ENCODE results near the gene SHCBP1.
"Not testable (repeated sequence)": the region's sequence is repeated elsewhere in the genome, so short reads cannot be mapped to it uniquely, and the experiment has no call there.

Gene SHCBP1

GRCh38 chr16:46621006-46621933 is at the start of gene SHCBP1:
TSS of gene SHCBP1 (minus strand) at chr16:46621379. CDS start at chr16:46621359, 20 bp downstream.
- DNase-seq, result peak; percentile 78

- DNase-seq, result no peak
Measured at GRCh38 chr16:46662123-46662522, 40.9 kb upstream of the SHCBP1 start.

- peak; percentile 85 for DNase-seq
Measured at GRCh38 chr16:46658925-46659324, 37.7 kb upstream of the SHCBP1 start.

GRCh38 chr16:46651305-46651704 is 30.1 kb upstream of the SHCBP1 start:
- DNase-seq, result no peak

- no peak for DNase-seq
Measured at GRCh38 chr16:46650254-46650623, 29.1 kb upstream of the SHCBP1 start.

- DNase-seq, result no peak
Measured at GRCh38 chr16:46649588-46650253, 28.5 kb upstream of the SHCBP1 start.

- DNase-seq, result no peak
Measured at GRCh38 chr16:46648656-46649055, 27.5 kb upstream of the SHCBP1 start.

- DNase-seq, result no peak
Measured at GRCh38 chr16:46638947-46639925, 18.1 kb upstream of the SHCBP1 start.

GRCh38 chr16:46632778-46633733 is 11.9 kb upstream of the SHCBP1 start:
- DNase-seq, result no peak

GRCh38 chr16:46629331-46630219 is 8.4 kb upstream of the SHCBP1 start:
- no peak for DNase-seq

- no peak for DNase-seq
Measured at GRCh38 chr16:46627746-46628145, 6.6 kb upstream of the SHCBP1 start.

- DNase-seq, result not testable (repeated sequence)
Measured at GRCh38 chr16:46626681-46627080, 5.5 kb upstream of the SHCBP1 start.

GRCh38 chr16:46624862-46625261 is 3.7 kb upstream of the SHCBP1 start:
- not testable (repeated sequence) for DNase-seq

- not testable (repeated sequence) for DNase-seq
Measured at GRCh38 chr16:46623707-46624106, 2.5 kb upstream of the SHCBP1 start.

GRCh38 chr16:46623246-46623645 is 2.1 kb upstream of the SHCBP1 start:
- DNase-seq, result not testable (repeated sequence)

GRCh38 chr16:46621934-46622676 is 926 bp upstream of the SHCBP1 start:
- DNase-seq, result no peak

GRCh38 chr16:46620266-46621005 is 743 bp downstream of the SHCBP1 start:
- no peak for DNase-seq

GRCh38 chr16:46618516-46618915 is 2.7 kb downstream of the SHCBP1 start:
- DNase-seq, result no peak

GRCh38 chr16:46614006-46614405 is 7.2 kb downstream of the SHCBP1 start:
- DNase-seq, result no peak

Data from KG1 (cell line).